Naive thymus-derived CD8-positive, alpha-beta T cell (primary cell): ENCODE measurements around the gene RAB34. TPM values are rescaled to one million over a fixed set of nuclear protein-coding genes. Genes with fewer than 3 reads are reported as not detected.
A peak's percentile ranks its signal among the peaks of the same experiment; 100 is the strongest.

ENCODE experiments used
- ATAC-seq, 2 donors: fragments of 150-1000 bp; cut with Tn5 transposase in 1 of 2; sonication (Bioruptor Pico), chemical (Tn5 transposase) in 1 of 2; 1 replicate in 1 of 2; 2 replicates in 1 of 2; pipeline ENCODE4 v1.10.0; 2021; ENCODE audit warnings: mild to moderate bottlenecking in 2 of 2, moderate library complexity in 2 of 2
- POLR2A ChIA-PET: fragments of 350-600 bp; sonication (Branson Sonifier 250); formaldehyde crosslinking; loops from one replicate; lab custom pipeline; 2021; ENCODE audit warnings: antibody characterized with exemption; lab: Charles Lee
- DNase-seq, 10 donors: peaks; one replicate each; pipeline versions ENCODE4 v3.0.0 to v3.0.0-alpha.2; 2020 to 2022
- H3K27ac Mint-ChIP-seq, 10 donors: one replicate each; pipeline ENCODE4 v1.8.0; 2020 to 2022; ENCODE audit warnings: mild to moderate bottlenecking in 10 of 10, mixed read lengths in 10 of 10, moderate library complexity in 4 of 10, inconsistent platforms in 1 of 10
- H3K27me3 Mint-ChIP-seq, 5 donors: one replicate each; pipeline ENCODE4 v1.8.0; 2021 to 2022; ENCODE audit warnings: mixed read lengths in 5 of 5
- H3K36me3 Mint-ChIP-seq, 3 donors: one replicate each; pipeline ENCODE4 v1.8.0; 2020 to 2022; ENCODE audit warnings: mixed read lengths in 3 of 3, mild to moderate bottlenecking in 2 of 3, inconsistent platforms in 1 of 3
- H3K4me1 Mint-ChIP-seq, 4 donors: one replicate each; pipeline ENCODE4 v1.8.0; 2021 to 2022; ENCODE audit warnings: mixed read lengths in 4 of 4
- H3K4me3 Mint-ChIP-seq, 10 donors: one replicate each; pipeline ENCODE4 v1.8.0; 2020 to 2022; ENCODE audit warnings: mild to moderate bottlenecking in 10 of 10, mixed read lengths in 10 of 10, moderate library complexity in 6 of 10, inconsistent platforms in 1 of 10
- H3K9me3 Mint-ChIP-seq, 9 donors: one replicate each; pipeline ENCODE4 v1.8.0; 2020 to 2022; ENCODE audit warnings: mixed read lengths in 9 of 9, mild to moderate bottlenecking in 3 of 9, inconsistent platforms in 1 of 9, moderate library complexity in 1 of 9
- polyA plus RNA-seq, 3 donors: library from polyadenylated mRNA; unstranded; fragments of 300-500 nt; fragmentation: Illumina TruSeq; gene quantifications; one replicate each; pipeline ENCODE4 v1.2.3, GENCODE V29; 2021
- total RNA-seq, 8 experiments: library from RNA in 2 of 8; stranded (reverse) in 2 of 8; gene quantifications; one replicate each; pipeline ENCODE4 v1.2.3 and lab custom pipeline; 2021 to 2026

The RAB34 gene
- total and polyA plus RNA-seq, 5 experiments from 2014 or later, result 3.3 to 10.2 (median 5.7) TPM

DNA sequence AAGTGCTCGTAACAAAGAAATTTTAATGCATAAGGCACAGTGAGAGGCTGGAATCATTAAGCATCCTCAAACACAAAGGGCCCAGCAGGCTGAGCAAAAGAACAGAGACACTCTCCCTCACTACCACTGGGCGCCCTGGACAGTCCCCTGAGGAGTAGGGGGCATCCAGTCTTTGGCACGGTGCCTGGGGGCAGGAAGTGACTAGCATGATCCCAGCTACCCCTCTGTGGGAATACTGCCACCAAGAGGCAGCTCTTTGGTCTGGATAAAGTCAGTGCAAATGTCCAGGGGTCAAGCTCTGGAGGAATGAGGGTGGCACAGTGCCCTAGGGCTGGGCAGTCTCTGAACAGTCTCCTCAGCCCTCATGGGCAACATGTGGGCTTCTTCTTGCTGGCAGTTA, 3.4 kb downstream of the RAB34 start:
- no peak for ATAC-seq
- Mint-ChIP-seq H3K9me3 (no peaks in the 10 kb centered on the region), H3K4me1 (peaks cover 11 to 32% (median 26%) of the 10 kb centered on the region in 4 donors), H3K27ac (peak overlapping the region in 1 of 10 donors; percentile 48), H3K27me3 (peaks cover 0 to 30% (median 16%) of the 10 kb centered on the region in 5 donors), H3K36me3 (no peaks in the 10 kb centered on the region), H3K4me3 (peak overlapping the region in 2 of 10 donors; percentile 18 to 26)
- no peak for DNase-seq
- POLR2A ChIA-PET, result interaction anchor here (0.5 to 1.7 kb wide), 2 partner anchors 13 to 142 kb away, joined by 4 to 6 read pairs; no protein-coding TSS in a partner anchor

- DNase-seq (no peak), ATAC-seq (no peak)
- peak overlapping the region; percentile 84 to 95 (median 92) for H3K4me3 Mint-ChIP-seq
- peaks cover 3 to 21% (median 16%) of the 10 kb centered on the region in 4 donors for H3K4me1 Mint-ChIP-seq
- peaks cover 0 to 21% (median 11%) of the 10 kb centered on the region in 5 donors for H3K27me3 Mint-ChIP-seq
- peak overlapping the region in 9 of 10 donors; percentile 1 to 97 (median 85) for H3K27ac Mint-ChIP-seq
- H3K36me3 Mint-ChIP-seq, result peaks cover 0 to 2% (median 0%) of the 10 kb centered on the region in 3 donors
- POLR2A ChIA-PET, result interaction anchor here (0.6 to 4.7 kb wide), 8 partner anchors 8 to 238 kb away, joined by 5 to 81 read pairs (median 20); partner anchors contain the start of genes BLTP2, NEK8, PHF12 and RPL23A
- H3K9me3 Mint-ChIP-seq, result no peaks in the 10 kb centered on the region
Observed at GRCh38 chr17:28712705-28713415, 4.8 kb downstream of the RAB34 start.

DNA sequence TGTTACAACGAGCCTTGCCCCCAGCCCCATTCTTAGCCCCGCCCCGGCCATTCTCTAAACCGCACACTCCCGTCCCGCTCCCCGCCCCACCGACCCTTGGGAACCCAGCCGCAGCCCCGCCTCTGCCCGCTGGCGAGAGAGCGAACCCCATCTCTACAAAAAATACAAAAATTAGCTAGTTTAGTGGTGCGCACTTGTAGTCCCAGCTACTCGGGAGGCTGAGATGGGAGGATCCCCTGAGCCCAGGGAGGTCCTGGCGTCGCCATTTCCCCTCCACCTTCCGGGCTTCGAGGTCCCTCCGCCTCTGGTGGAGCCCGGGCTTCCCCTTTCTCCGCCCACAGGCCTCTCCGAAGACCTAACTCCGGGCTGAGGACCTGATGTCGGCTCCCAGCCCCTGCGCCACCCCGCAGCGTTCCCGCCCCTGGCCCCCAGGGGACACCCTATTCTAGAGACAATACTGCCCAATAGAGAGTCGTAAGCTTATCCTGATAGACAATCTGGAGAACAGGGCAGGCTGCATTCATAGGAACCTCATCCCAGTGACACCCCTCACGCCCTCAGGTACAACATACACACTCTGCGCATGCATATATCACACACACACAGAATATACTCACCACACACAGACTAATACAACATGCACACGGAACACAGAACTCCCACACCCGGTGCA, 5.5 kb downstream of the RAB34 start:
- DNase-seq, result peak; percentile 32 to 80 (median 45)
- H3K27me3 Mint-ChIP-seq, result peaks cover 0 to 21% (median 10%) of the 10 kb centered on the region in 5 donors
- ATAC-seq, result peak; percentile 37 to 48

GRCh38 chr17:28711723-28712031, 6.0 kb downstream of the RAB34 start, which contains the start of gene PROCA1:
Gene PROCA1, minus strand, starts transcription at chr17:28711888. Its CDS starts 228 bp downstream, at chr17:28711660.
- H3K27ac Mint-ChIP-seq, result peak within 1 kb of the TSS; percentile 85 to 97 (median 95)
- no peaks in the 10 kb centered on the region for H3K9me3 Mint-ChIP-seq
- peaks cover 3 to 20% (median 16%) of the 10 kb centered on the region in 4 donors for H3K4me1 Mint-ChIP-seq
- DNase-seq (peak in 4 of 10 donors; percentile 15 to 76 (median 44)), ATAC-seq (peak; percentile 55 to 61)
- H3K4me3 Mint-ChIP-seq, result peak within 1 kb of the TSS; percentile 84 to 95 (median 92)
- H3K27me3 Mint-ChIP-seq, result peaks cover 0 to 21% (median 10%) of the 10 kb centered on the region in 5 donors
- POLR2A ChIA-PET, result interaction anchor here (0.7 to 4.7 kb wide), 15 partner anchors 9 to 239 kb away, joined by 3 to 81 read pairs (median 4); partner anchors contain the start of genes BLTP2, FAM222B, NEK8 and PHF12
- H3K36me3 Mint-ChIP-seq, result peaks cover 0 to 2% (median 0%) of the 10 kb centered on the region in 3 donors

More for the DNA sequence above, 5.5 kb downstream of the RAB34 start:
- Mint-ChIP-seq H3K27ac (peak overlapping the region; percentile 85 to 97 (median 94)), H3K4me1 (peaks cover 3 to 20% (median 16%) of the 10 kb centered on the region in 4 donors), H3K4me3 (peak overlapping the region; percentile 84 to 95 (median 92)), H3K36me3 (peaks cover 0 to 2% (median 0%) of the 10 kb centered on the region in 3 donors), H3K9me3 (no peaks in the 10 kb centered on the region)
- POLR2A ChIA-PET, result interaction anchor here (0.6 to 4.7 kb wide), 15 partner anchors 9 to 239 kb away, joined by 3 to 81 read pairs (median 6); partner anchors contain the start of genes BLTP2, FAM222B, NEK8 and PHF12

- peak overlapping the region; percentile 85 to 97 (median 95) for H3K27ac Mint-ChIP-seq
- H3K27me3 Mint-ChIP-seq, result peaks cover 0 to 18% (median 10%) of the 10 kb centered on the region in 5 donors
- H3K36me3 Mint-ChIP-seq, result peaks cover 0 to 2% (median 0%) of the 10 kb centered on the region in 3 donors
- H3K4me1 Mint-ChIP-seq, result peaks cover 3 to 20% (median 15%) of the 10 kb centered on the region in 4 donors
- no peaks in the 10 kb centered on the region for H3K9me3 Mint-ChIP-seq
- DNase-seq (peak; percentile 82 to 92 (median 88)), ATAC-seq (peak; percentile 88 to 89)
- POLR2A ChIA-PET, result interaction anchor here (0.5 to 4.7 kb wide), 19 partner anchors 9 to 327 kb away, joined by 3 to 81 read pairs (median 4); partner anchors contain the start of genes ALDOC, BLTP2, FAM222B and FLOT2
- peak overlapping the region; percentile 84 to 95 (median 92) for H3K4me3 Mint-ChIP-seq
Observed at GRCh38 chr17:28710861-28711722, 6.6 kb downstream of the RAB34 start.

DNA sequence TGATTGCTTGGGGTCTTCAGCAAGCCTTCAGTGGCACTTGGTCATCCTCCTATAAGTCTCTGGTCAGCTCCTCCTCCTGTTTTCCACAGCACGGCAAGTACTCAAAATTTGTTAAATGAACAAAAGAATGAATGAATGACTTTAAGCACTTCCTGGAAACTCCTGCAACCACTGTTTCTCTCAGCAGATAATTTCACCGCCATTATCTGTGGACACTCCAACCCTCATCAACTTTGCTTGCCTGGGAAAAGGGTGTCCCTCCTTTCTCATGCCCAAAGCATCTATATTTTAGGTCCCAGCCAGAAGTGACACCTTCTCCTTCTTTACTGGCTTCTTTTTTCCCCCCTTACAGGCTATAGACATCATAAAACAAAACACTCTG, 10.3 kb downstream of the RAB34 start:
- peak overlapping the region in 4 of 10 donors; percentile 20 to 60 (median 22) for H3K27ac Mint-ChIP-seq

GRCh38 chr17:28706471-28707338, 11.0 kb downstream of the RAB34 start:
- POLR2A ChIA-PET, result no interaction called here
- H3K4me1 Mint-ChIP-seq, result peaks cover 5 to 9% (median 7%) of the 10 kb centered on the region in 4 donors
- peak overlapping the region in 2 of 10 donors; percentile 20 to 94 for H3K27ac Mint-ChIP-seq
- H3K36me3 Mint-ChIP-seq, result peaks cover 0 to 25% (median 0%) of the 10 kb centered on the region in 3 donors
- ATAC-seq (no peak), DNase-seq (no peak)
- H3K27me3 Mint-ChIP-seq, result no peaks in the 10 kb centered on the region
- no peak overlapping the region for H3K4me3 Mint-ChIP-seq
- H3K9me3 Mint-ChIP-seq, result no peaks in the 10 kb centered on the region

More for the DNA sequence above, 10.3 kb downstream of the RAB34 start:
- ATAC-seq, result no peak
- Mint-ChIP-seq H3K27me3 (no peaks in the 10 kb centered on the region), H3K4me3 (no peak overlapping the region), H3K4me1 (peaks cover 6 to 15% (median 11%) of the 10 kb centered on the region in 4 donors), H3K9me3 (no peaks in the 10 kb centered on the region), H3K36me3 (peaks cover 0 to 18% (median 0%) of the 10 kb centered on the region in 3 donors)
- no peak for DNase-seq
- POLR2A ChIA-PET, result no interaction called here

- Mint-ChIP-seq H3K36me3 (peaks cover 0 to 33% (median 0%) of the 10 kb centered on the region in 3 donors), H3K9me3 (no peaks in the 10 kb centered on the region), H3K27me3 (no peaks in the 10 kb centered on the region), H3K27ac (peak overlapping the region in 3 of 10 donors; percentile 28 to 94 (median 58)), H3K4me1 (peaks cover 4 to 7% (median 6%) of the 10 kb centered on the region in 4 donors), H3K4me3 (no peak overlapping the region)
- POLR2A ChIA-PET, result no interaction called here
- ATAC-seq, result no peak
- DNase-seq, result no peak
Observed at GRCh38 chr17:28705728-28706334, 11.8 kb downstream of the RAB34 start.

DNA sequence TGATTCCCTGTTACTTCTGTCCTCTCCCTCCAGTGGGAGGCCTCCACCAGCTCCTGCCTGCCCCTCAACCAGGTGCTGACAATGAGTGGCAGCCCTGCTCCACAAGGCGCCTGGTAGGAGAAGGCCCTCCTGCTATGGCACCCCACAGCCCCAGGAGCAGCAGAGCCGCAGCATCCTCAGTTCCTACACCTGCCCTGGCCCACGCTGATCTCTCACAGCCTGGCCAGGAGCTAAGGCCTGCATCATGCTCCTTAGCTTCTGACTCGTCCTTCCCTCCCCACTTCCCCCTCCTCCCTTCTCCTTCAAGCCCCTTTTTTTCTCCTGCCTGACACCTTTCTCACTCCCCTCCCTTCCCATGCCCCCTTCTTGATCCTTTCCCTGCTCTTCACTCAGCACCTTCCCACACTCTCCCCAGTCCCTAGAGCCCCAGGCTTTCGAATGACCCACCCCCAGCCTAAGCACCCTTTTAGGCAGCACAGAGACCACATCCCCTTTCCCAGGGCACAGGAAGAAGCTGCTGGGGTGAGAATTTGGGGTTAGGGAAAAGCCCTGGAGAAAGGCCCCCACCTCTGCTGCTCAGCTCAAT, 12.5 kb downstream of the RAB34 start:
- H3K27ac Mint-ChIP-seq, result peak overlapping the region in 4 of 10 donors; percentile 40 to 94 (median 51)
- no peak overlapping the region for H3K4me3 Mint-ChIP-seq

GRCh38 chr17:28704219-28704858, 13.3 kb downstream of the RAB34 start:
- Mint-ChIP-seq H3K4me1 (peaks cover 0 to 3% (median 1%) of the 10 kb centered on the region in 4 donors), H3K4me3 (no peak overlapping the region), H3K36me3 (peaks cover 0 to 46% (median 0%) of the 10 kb centered on the region in 3 donors), H3K27me3 (no peaks in the 10 kb centered on the region), H3K9me3 (no peaks in the 10 kb centered on the region), H3K27ac (peak overlapping the region in 6 of 10 donors; percentile 12 to 83 (median 52))
- POLR2A ChIA-PET, result no interaction called here
- ATAC-seq, result no peak
- no peak for DNase-seq

More for the DNA sequence above, 12.5 kb downstream of the RAB34 start:
- ATAC-seq, result no peak
- POLR2A ChIA-PET, result no interaction called here
- no peaks in the 10 kb centered on the region for H3K27me3 Mint-ChIP-seq
- H3K9me3 Mint-ChIP-seq, result no peaks in the 10 kb centered on the region
- H3K4me1 Mint-ChIP-seq, result peaks cover 0 to 3% (median 1%) of the 10 kb centered on the region in 4 donors
- H3K36me3 Mint-ChIP-seq, result peaks cover 0 to 38% (median 0%) of the 10 kb centered on the region in 3 donors
- DNase-seq, result no peak
